ENCODE data around the gene CLIC4. TPM values are rescaled to one million over a fixed set of nuclear protein-coding genes. Genes with fewer than 3 reads are reported as not detected.

CLIC4 gene
- total RNA-seq, 1 donor from 2014 or later: 526 TPM

DNA sequence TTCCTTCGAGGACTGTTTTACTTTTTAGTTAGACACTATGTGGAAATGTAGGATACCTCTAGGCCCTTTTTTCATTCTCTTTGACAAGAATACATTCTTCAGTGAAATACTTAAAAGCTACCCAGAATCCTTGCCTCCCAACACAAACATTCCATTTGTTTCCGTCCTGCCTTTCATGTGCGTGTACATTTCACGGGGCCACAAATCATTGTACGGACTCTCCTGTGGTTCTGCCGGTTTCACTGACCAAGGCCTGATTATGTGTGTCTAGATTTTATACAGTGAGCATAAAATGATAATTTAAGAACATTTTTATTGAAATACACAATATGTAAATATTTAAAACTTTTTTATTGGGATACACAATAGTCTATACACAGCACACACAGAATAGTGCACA lies 108.4 kb downstream of the CLIC4 start:
- DNase-seq (ENCODE audit: extremely low read depth, low read depth, low spot score): no peak

GRCh38 chr1:24855474-24855873 lies 110.2 kb downstream of the CLIC4 start:
- no peak for DNase-seq (ENCODE audit: extremely low read depth, low read depth, low spot score)

- no peak for DNase-seq (ENCODE audit: extremely low read depth, low read depth, low spot score)
Measured at GRCh38 chr1:24856787-24857506, 111.7 kb downstream of the CLIC4 start.

- DNase-seq (ENCODE audit: extremely low read depth, low read depth, low spot score): no peak
Measured at GRCh38 chr1:24857507-24858133, 112.4 kb downstream of the CLIC4 start.

- no peak for DNase-seq (ENCODE audit: extremely low read depth, low read depth, low spot score)
Measured at GRCh38 chr1:24858277-24858676, 113.0 kb downstream of the CLIC4 start.

- DNase-seq (ENCODE audit: extremely low read depth, low read depth, low spot score): no peak
Measured at GRCh38 chr1:24859063-24860010, 114.1 kb downstream of the CLIC4 start.

DNA sequence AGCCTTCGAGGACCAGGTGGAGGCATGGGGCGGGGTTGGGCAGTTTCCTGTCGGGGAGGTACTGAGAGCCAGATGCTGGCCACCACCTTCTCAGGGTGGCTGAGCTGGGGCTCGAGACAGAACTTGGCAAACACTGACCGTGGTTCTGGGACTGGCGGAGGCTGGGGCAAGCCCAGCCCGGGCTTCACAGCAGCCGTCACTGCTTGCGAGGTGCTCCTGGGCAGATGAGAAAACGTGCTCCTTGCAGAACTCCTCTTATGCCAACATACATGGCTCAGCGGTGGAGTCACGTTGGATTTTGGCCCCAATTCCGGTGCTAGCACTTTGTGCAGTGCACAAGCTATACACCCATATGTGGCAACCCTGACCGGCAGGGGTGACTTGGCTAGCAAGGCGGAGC lies 115.6 kb downstream of the CLIC4 start:
- no peak for DNase-seq (ENCODE audit: extremely low read depth, low read depth, low spot score)

GRCh38 chr1:24861821-24862727 lies 116.8 kb downstream of the CLIC4 start:
- no peak for DNase-seq (ENCODE audit: extremely low read depth, low read depth, low spot score)

- no peak for DNase-seq (ENCODE audit: extremely low read depth, low read depth, low spot score)
Measured at GRCh38 chr1:24862775-24863483, 117.7 kb downstream of the CLIC4 start.

- no peak for DNase-seq (ENCODE audit: extremely low read depth, low read depth, low spot score)
Measured at GRCh38 chr1:24864370-24864777, 119.1 kb downstream of the CLIC4 start.

DNA sequence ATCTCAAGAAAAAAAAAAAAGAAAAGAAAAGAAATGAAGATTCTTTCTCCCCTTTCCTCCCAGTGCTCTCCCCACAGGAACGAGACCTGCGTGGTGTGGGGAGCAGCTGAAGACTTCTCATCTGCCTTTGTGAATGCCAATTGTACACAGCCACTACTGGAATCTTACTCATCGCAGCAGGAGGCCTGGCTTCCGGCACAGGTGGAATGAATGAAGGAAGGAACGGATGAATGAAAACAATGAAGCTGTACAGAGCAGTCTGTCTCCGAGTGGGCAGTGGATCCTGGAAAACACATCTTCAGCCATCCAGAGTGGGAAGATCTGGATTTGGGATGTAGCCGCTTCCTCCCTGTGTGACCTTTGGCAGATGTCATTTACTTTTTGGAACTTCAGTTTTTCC lies 119.9 kb downstream of the CLIC4 start:
- no peak for DNase-seq (ENCODE audit: extremely low read depth, low read depth, low spot score)

GRCh38 chr1:24865587-24865986 lies 120.3 kb downstream of the CLIC4 start:
- no peak for DNase-seq (ENCODE audit: extremely low read depth, low read depth, low spot score)

- no peak for DNase-seq (ENCODE audit: extremely low read depth, low read depth, low spot score)
Measured at GRCh38 chr1:24866211-24867083, 121.2 kb downstream of the CLIC4 start.

- DNase-seq (ENCODE audit: extremely low read depth, low read depth, low spot score): no peak
Measured at GRCh38 chr1:24867084-24867870, 122.0 kb downstream of the CLIC4 start.

DNA sequence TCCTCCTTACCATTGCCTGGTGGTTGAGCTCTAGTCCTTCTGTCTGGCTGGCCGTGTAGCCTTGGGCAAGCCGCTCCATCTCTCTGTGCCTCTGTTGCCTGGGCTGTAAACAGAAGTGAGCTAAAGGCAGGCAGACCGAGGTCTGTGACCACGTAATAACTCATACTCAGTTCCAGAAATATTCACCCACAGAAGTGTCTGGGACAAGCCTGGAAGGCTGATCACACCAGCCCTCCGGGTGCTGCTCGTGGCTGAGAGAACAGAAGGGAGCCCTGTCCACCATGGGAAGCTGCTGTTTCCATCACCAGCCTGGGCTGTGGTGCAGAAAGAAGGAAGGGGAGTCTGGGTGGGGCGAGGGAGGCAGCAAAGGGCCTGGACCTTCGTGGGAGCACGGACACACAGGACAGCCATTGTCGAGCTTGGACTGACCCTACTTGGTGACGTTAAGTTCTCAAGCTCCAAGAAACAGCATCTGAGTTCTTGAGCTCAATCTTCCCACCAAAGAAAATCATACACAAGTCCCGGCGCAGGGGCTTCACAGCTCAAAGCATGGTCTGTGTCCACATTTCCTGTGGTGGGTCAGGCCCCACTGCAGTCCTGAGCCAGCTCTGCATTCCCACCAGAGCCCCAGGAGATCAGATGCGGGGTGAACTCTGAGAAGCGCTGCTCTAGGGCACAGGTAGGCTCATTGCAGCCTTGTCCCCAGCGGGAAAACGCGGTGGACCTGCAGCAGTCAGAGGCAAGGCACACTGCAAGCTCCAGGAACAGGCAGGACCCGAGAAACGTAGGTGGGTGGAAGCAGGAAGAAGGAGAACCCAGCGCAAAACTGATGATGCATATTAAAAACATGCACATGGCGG lies 123.0 kb downstream of the CLIC4 start:
- no peak for DNase-seq (ENCODE audit: extremely low read depth, low read depth, low spot score)

GRCh38 chr1:24870551-24871195 lies 125.4 kb downstream of the CLIC4 start:
- DNase-seq (ENCODE audit: extremely low read depth, low read depth, low spot score): no peak
